C4-2B (cell line): Measurements from ENCODE around the gene SCN2A.

Experiments
- H3K27ac ChIP-seq: fragments of 450-650 bp; 2 replicates; pipeline ENCODE4 v1.5.1; 2017
- CTCF ChIP-seq: fragments of 450-650 bp; conservative IDR thresholded peaks from 2 replicates; pipeline ENCODE4 v1.5.1; 2017; ENCODE audit warnings: mild to moderate bottlenecking
- ZFX ChIP-seq: fragments of 450-650 bp; IDR thresholded peaks from 2 replicates; pipeline ENCODE4 v1.6.1; 2017

SCN2A gene

GRCh38 chr2:165434865-165435496 lies 195.8 kb downstream of the SCN2A start:
- no peak overlapping the region for H3K27ac ChIP-seq
- no peak for TF ChIP-seq CTCF
- no peak for TF ChIP-seq ZFX

GRCh38 chr2:165435611-165436010 lies 196.4 kb downstream of the SCN2A start:
- no peak overlapping the region for H3K27ac ChIP-seq
- TF ChIP-seq CTCF: no peak
- no peak for TF ChIP-seq ZFX

- TF ChIP-seq ZFX: no peak
- TF ChIP-seq CTCF: no peak
- no peak overlapping the region for H3K27ac ChIP-seq
These were observed 197.3 kb downstream of the SCN2A start for GRCh38 chr2:165436559-165436958.

GRCh38 chr2:165440367-165440766 lies 201.2 kb downstream of the SCN2A start:
- no peak overlapping the region for H3K27ac ChIP-seq
- TF ChIP-seq CTCF (no peak), ZFX (no peak)
